WTC11 (cell line): ENCODE measurements around the gene UNC79. TPM values are rescaled to one million over a fixed set of nuclear protein-coding genes. Genes with fewer than 3 reads are reported as not detected.

ENCODE experiments used
- ATAC-seq: fragments of 200-7000 bp; cut with Tn5 transposase; 2 replicates; pipeline ENCODE4 v1.10.0; 2021; ENCODE audit warnings: mild to moderate bottlenecking, moderate library complexity
- CTCF ChIA-PET: fragments of 300-600 bp; sonication (Branson Sonifier 250); formaldehyde crosslinking; loops from one replicate; lab custom pipeline; 2021; ENCODE audit warnings: antibody characterized with exemption; lab: Charles Lee
- POLR2A ChIA-PET: fragments of 350-600 bp; sonication (Branson Sonifier 250); formaldehyde crosslinking; loops from one replicate; lab custom pipeline; 2021; ENCODE audit warnings: antibody characterized with exemption; lab: Charles Lee
- DNase-seq: peaks from one replicate; pipeline ENCODE4 v3.0.0; 2021; ENCODE audit warnings: low spot score
- H3K27ac Mint-ChIP-seq: 2 replicates; pipeline ENCODE4 v1.8.0; 2021; ENCODE audit warnings: mixed read lengths
- H3K27me3 Mint-ChIP-seq: 2 replicates; pipeline ENCODE4 v1.8.0; 2021; ENCODE audit warnings: low read depth, mild to moderate bottlenecking, moderate library complexity, mixed read lengths
- H3K36me3 Mint-ChIP-seq: 2 replicates; pipeline ENCODE4 v1.8.0; 2021; ENCODE audit warnings: mixed read lengths
- H3K4me1 Mint-ChIP-seq: 2 replicates; pipeline ENCODE4 v1.8.0; 2022; ENCODE audit warnings: mixed read lengths
- H3K4me3 Mint-ChIP-seq: 2 replicates; pipeline ENCODE4 v1.8.0; 2021; ENCODE audit warnings: mild to moderate bottlenecking, moderate library complexity, mixed read lengths
- H3K9me3 Mint-ChIP-seq: 2 replicates; pipeline ENCODE4 v1.8.0; 2021; ENCODE audit warnings: mixed read lengths
- ATF1 ChIP-seq: sonication (generic); formaldehyde crosslinking; IDR thresholded peaks from 2 replicates; pipeline ENCODE4 v1.8.1; 2023; ENCODE audit warnings: mild to moderate bottlenecking, moderate library complexity, missing genetic modification reagents
- EMX1 ChIP-seq: fragments of 250-450 bp; sonication (Bioruptor Pico); IDR thresholded peaks from 2 replicates; pipeline ENCODE4 v1.8.0; 2021; ENCODE audit warnings: mild to moderate bottlenecking
- KAT7 ChIP-seq: sonication (generic); formaldehyde crosslinking; IDR thresholded peaks from 2 replicates; pipeline ENCODE4 v1.8.1; 2023; ENCODE audit warnings: missing genetic modification reagents, mild to moderate bottlenecking, borderline replicate concordance
- NFATC4 ChIP-seq: fragments of 250-450 bp; sonication (Bioruptor Pico); IDR thresholded peaks from 2 replicates; pipeline ENCODE4 v1.9.0; 2021; ENCODE audit warnings: mild to moderate bottlenecking
- NR2C2 ChIP-seq: sonication (generic); formaldehyde crosslinking; IDR thresholded peaks from 2 replicates; pipeline ENCODE4 v1.8.0; 2022; ENCODE audit warnings: mild to moderate bottlenecking, missing genetic modification reagents
- RELA ChIP-seq: sonication (generic); formaldehyde crosslinking; IDR thresholded peaks from 2 replicates; pipeline ENCODE4 v1.8.1; 2022; ENCODE audit warnings: missing genetic modification reagents, mild to moderate bottlenecking, borderline replicate concordance
- RORB ChIP-seq: fragments of 250-450 bp; sonication (Bioruptor Pico); IDR thresholded peaks from 2 replicates; pipeline ENCODE4 v1.9.0; 2021; ENCODE audit warnings: mild to moderate bottlenecking
- SP1 ChIP-seq: sonication (generic); formaldehyde crosslinking; conservative IDR thresholded peaks from 2 replicates; pipeline ENCODE4 v1.8.1; 2022; ENCODE audit warnings: missing genetic modification reagents
- ZBTB21 ChIP-seq: sonication (generic); formaldehyde crosslinking; IDR thresholded peaks from 2 replicates; pipeline ENCODE4 v1.8.1; 2023; ENCODE audit warnings: mild to moderate bottlenecking, missing genetic modification reagents, borderline replicate concordance
- ZNF317 ChIP-seq: sonication (generic); formaldehyde crosslinking; IDR thresholded peaks from 2 replicates; pipeline ENCODE4 v1.8.1; 2023; ENCODE audit warnings: low read depth, mild to moderate bottlenecking, moderate library complexity, missing genetic modification reagents, borderline replicate concordance
- total RNA-seq: library from RNA; stranded (reverse); gene quantifications from 3 replicates; pipeline ENCODE4 v1.2.3, GENCODE V29; 2021
- TF ChIP-seq, protein P1 (sequence below): sonication (generic); formaldehyde crosslinking; IDR thresholded peaks from 2 replicates; pipeline ENCODE4 v1.8.1; 2023; ENCODE audit warnings: mild to moderate bottlenecking, missing genetic modification reagents
- TF ChIP-seq, protein P2 (sequence below): sonication (generic); formaldehyde crosslinking; IDR thresholded peaks from 2 replicates; pipeline ENCODE4 v1.8.1; 2023; ENCODE audit warnings: mild to moderate bottlenecking, missing genetic modification reagents, moderate library complexity
- TF ChIP-seq, protein P3 (sequence below): sonication (generic); formaldehyde crosslinking; IDR thresholded peaks from 2 replicates; pipeline ENCODE4 v1.8.1; 2022; ENCODE audit warnings: low read depth, missing genetic modification reagents, borderline replicate concordance
- TF ChIP-seq, protein P4 (sequence below): sonication (generic); formaldehyde crosslinking; IDR thresholded peaks from 2 replicates; pipeline ENCODE4 v1.8.1; 2022; ENCODE audit warnings: mild to moderate bottlenecking, missing genetic modification reagents, moderate library complexity, borderline replicate concordance
- TF ChIP-seq, protein P5 (sequence below): sonication (generic); formaldehyde crosslinking; IDR thresholded peaks from 2 replicates; pipeline ENCODE4 v1.8.0; 2022; ENCODE audit warnings: mild to moderate bottlenecking, missing genetic modification reagents

Gene UNC79
- total RNA-seq, 1 experiment from 2014 or later: 2.1 TPM

DNA sequence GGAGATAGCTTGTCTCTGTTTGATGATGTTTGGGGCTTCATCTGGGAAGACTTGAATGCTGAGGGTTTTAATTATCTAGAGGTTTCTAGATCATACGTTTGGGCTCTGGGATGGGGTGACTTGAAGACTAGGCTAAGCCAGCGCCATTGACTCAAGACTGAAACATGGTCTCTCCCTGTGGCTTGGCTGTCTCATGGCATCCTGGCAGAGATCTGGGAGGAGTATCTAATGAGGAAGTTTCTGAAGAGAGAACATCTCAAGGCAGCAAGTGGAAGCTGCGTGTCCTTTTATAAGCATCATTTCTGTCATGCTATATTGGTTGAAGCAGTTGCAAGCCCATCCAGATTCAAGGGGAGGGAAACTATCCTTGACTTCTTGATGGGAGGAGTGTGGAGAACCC, 104.8 kb downstream of the UNC79 start:
- Mint-ChIP-seq H3K9me3 (peaks cover 5% of the 10 kb centered on the region), H3K4me3 (no peak overlapping the region), H3K36me3 (peaks cover 4% of the 10 kb centered on the region; the same call in 1 of the 2 replicates), H3K27me3 (no peaks in the 10 kb centered on the region), H3K27ac (no peak overlapping the region), H3K4me1 (peaks cover 4% of the 10 kb centered on the region; the same call in 1 of the 2 replicates)
- TF ChIP-seq SP1 (CRISPR knock-in tag): no peak
- TF ChIP-seq, protein P1, sequence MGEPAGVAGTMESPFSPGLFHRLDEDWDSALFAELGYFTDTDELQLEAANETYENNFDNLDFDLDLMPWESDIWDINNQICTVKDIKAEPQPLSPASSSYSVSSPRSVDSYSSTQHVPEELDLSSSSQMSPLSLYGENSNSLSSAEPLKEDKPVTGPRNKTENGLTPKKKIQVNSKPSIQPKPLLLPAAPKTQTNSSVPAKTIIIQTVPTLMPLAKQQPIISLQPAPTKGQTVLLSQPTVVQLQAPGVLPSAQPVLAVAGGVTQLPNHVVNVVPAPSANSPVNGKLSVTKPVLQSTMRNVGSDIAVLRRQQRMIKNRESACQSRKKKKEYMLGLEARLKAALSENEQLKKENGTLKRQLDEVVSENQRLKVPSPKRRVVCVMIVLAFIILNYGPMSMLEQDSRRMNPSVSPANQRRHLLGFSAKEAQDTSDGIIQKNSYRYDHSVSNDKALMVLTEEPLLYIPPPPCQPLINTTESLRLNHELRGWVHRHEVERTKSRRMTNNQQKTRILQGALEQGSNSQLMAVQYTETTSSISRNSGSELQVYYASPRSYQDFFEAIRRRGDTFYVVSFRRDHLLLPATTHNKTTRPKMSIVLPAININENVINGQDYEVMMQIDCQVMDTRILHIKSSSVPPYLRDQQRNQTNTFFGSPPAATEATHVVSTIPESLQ (CRISPR knock-in tag): no peak
- ChIA-PET POLR2A (no interaction called here), CTCF (no interaction called here)
- DNase-seq (no peak), ATAC-seq (no peak)

DNA sequence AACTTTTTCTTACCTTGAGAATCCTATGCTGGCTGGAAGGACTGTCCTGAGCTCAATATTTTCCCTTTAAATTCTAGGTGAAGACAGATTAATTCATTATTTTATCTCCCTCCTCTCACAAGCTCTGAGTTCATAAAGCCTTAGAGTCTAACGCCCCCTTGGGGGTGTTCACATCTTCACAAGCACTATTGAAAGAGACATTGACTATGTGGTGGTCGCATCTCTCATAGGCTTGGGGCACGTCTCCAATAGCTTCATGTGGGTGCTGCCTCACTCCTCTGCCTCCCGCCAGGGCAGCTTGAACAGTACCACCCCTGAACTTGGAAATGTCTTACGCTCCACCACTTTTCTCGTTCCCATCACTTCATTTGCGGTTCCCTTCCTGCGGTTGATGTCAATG, 106.2 kb downstream of the UNC79 start:
- H3K4me1 Mint-ChIP-seq: peaks cover 4% of the 10 kb centered on the region; the same call in 1 of the 2 replicates
- CTCF ChIA-PET: interaction anchor here (0.5 to 1.2 kb wide), 3 partner anchors 13 to 329 kb away, joined by 3 to 4 read pairs (median 3); partner anchors contain the start of gene UBR7
- POLR2A ChIA-PET: interaction anchor here (0.6 kb wide), 1 partner anchor 14 kb away, joined by 3 read pairs; no protein-coding TSS in a partner anchor

DNA sequence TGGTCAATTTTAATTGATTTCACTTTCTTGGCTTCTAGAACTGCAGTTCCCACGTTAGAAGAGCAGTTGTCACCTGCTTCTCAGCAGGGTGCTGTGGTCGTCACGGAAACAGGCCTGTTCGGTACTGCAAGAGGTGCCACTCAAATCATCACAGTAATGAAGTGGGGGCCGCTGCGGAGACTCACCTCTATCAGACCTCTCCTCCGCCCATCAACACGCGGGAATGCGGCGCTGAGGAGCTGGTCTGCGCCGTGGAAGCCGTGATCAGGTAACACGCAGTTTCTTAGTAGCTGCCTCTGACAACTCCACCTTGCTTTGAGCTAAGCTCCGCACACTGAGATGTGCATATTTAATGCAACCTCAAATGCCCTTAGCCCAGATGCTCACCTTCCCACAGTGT, 107.2 kb downstream of the UNC79 start:
- ChIA-PET POLR2A (no interaction called here), CTCF (interaction anchor here (0.7 kb wide), 1 partner anchor 331 kb away, joined by 3 read pairs; the partner anchor contains the start of gene UBR7)
- Mint-ChIP-seq H3K9me3 (peaks cover 5% of the 10 kb centered on the region), H3K27ac (no peak overlapping the region), H3K27me3 (no peaks in the 10 kb centered on the region), H3K36me3 (peaks cover 4% of the 10 kb centered on the region; the same call in 1 of the 2 replicates), H3K4me3 (no peak overlapping the region), H3K4me1 (peaks cover 4% of the 10 kb centered on the region; the same call in 1 of the 2 replicates)
- TF ChIP-seq, protein P2, sequence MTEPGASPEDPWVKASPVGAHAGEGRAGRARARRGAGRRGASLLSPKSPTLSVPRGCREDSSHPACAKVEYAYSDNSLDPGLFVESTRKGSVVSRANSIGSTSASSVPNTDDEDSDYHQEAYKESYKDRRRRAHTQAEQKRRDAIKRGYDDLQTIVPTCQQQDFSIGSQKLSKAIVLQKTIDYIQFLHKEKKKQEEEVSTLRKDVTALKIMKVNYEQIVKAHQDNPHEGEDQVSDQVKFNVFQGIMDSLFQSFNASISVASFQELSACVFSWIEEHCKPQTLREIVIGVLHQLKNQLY (CRISPR knock-in tag): no peak
- no peak for TF ChIP-seq RORB (CRISPR knock-in tag)
- TF ChIP-seq, protein P3, sequence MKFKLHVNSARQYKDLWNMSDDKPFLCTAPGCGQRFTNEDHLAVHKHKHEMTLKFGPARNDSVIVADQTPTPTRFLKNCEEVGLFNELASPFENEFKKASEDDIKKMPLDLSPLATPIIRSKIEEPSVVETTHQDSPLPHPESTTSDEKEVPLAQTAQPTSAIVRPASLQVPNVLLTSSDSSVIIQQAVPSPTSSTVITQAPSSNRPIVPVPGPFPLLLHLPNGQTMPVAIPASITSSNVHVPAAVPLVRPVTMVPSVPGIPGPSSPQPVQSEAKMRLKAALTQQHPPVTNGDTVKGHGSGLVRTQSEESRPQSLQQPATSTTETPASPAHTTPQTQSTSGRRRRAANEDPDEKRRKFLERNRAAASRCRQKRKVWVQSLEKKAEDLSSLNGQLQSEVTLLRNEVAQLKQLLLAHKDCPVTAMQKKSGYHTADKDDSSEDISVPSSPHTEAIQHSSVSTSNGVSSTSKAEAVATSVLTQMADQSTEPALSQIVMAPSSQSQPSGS: no peak
- no peak for TF ChIP-seq ZNF317 (CRISPR knock-in tag)
- TF ChIP-seq, protein P4, sequence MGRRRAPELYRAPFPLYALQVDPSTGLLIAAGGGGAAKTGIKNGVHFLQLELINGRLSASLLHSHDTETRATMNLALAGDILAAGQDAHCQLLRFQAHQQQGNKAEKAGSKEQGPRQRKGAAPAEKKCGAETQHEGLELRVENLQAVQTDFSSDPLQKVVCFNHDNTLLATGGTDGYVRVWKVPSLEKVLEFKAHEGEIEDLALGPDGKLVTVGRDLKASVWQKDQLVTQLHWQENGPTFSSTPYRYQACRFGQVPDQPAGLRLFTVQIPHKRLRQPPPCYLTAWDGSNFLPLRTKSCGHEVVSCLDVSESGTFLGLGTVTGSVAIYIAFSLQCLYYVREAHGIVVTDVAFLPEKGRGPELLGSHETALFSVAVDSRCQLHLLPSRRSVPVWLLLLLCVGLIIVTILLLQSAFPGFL: no peak
- TF ChIP-seq EMX1 (CRISPR knock-in tag): no peak
- ATAC-seq (no peak), DNase-seq (peak; percentile 39)

More for the DNA sequence above, 106.2 kb downstream of the UNC79 start:
- TF ChIP-seq NFATC4 (CRISPR knock-in tag) (no peak), NR2C2 (CRISPR knock-in tag) (no peak), ZBTB21 (CRISPR knock-in tag) (no peak), KAT7 (no peak), RELA (CRISPR knock-in tag) (no peak), ATF1 (CRISPR knock-in tag) (no peak)
- TF ChIP-seq, protein P2 (CRISPR knock-in tag): no peak
- TF ChIP-seq, protein P5, sequence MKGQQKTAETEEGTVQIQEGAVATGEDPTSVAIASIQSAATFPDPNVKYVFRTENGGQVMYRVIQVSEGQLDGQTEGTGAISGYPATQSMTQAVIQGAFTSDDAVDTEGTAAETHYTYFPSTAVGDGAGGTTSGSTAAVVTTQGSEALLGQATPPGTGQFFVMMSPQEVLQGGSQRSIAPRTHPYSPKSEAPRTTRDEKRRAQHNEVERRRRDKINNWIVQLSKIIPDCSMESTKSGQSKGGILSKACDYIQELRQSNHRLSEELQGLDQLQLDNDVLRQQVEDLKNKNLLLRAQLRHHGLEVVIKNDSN (CRISPR knock-in tag): no peak
- DNase-seq (no peak), ATAC-seq (peak; percentile 44; the same call in 1 of the 2 replicates)
- peaks cover 4% of the 10 kb centered on the region; the same call in 1 of the 2 replicates for H3K36me3 Mint-ChIP-seq
- peaks cover 5% of the 10 kb centered on the region for H3K9me3 Mint-ChIP-seq
- H3K4me3 Mint-ChIP-seq: no peak overlapping the region
- no peak overlapping the region for H3K27ac Mint-ChIP-seq
- H3K27me3 Mint-ChIP-seq: no peaks in the 10 kb centered on the region
